H1 (cell line): ENCODE results near the gene GPR179. TPM values are rescaled to one million over a fixed set of nuclear protein-coding genes. Genes with fewer than 3 reads are reported as not detected.
A peak's percentile ranks its signal among the peaks of the same experiment; 100 is the strongest.

Source experiments
- CTCF ChIA-PET: fragments of 300-600 bp; sonication (Branson Sonifier 250); formaldehyde crosslinking; loops from one replicate; lab custom pipeline; 2021; ENCODE audit not compliant: partially characterized antibody; lab: Charles Lee
- POLR2A ChIA-PET: fragments of 300-600 bp; sonication (Branson Sonifier 250); formaldehyde crosslinking; loops from one replicate; lab custom pipeline; 2021; ENCODE audit warnings: inconsistent platforms; ENCODE audit not compliant: partially characterized antibody; lab: Charles Lee
- DNase-seq, 2 experiments: peaks; one replicate each; pipeline versions ENCODE4 v3.0.0 to v3.0.0-alpha.2; 2010 to 2022; ENCODE audit warnings: low spot score in 2 of 2, low read depth in 1 of 2, mixed read lengths in 1 of 2
- FAIRE-seq: peaks from 2 replicates; lab custom pipeline; 2011; peaks lifted over from hg19 to GRCh38; lab: Jason Lieb, UNC
- H2AFZ ChIP-seq: 2 replicates; pipeline ENCODE4 v1.8.1; 2012; ENCODE audit warnings: low read length, inconsistent platforms
- H2AK5ac ChIP-seq: 2 replicates; pipeline ENCODE4 v1.6.1; 2013; ENCODE audit warnings: low read depth, low read length
- H2BK120ac ChIP-seq: replicated peaks from 2 replicates; pipeline ENCODE3; 2013; ENCODE audit warnings: low read depth, low read length, inconsistent platforms
- H2BK12ac ChIP-seq: 2 replicates; pipeline ENCODE4 v1.6.1; 2013; ENCODE audit warnings: low read depth, low read length
- H2BK15ac ChIP-seq: 2 replicates; pipeline ENCODE4 v1.6.1; 2013; ENCODE audit warnings: low read length
- H2BK20ac ChIP-seq: 2 replicates; pipeline ENCODE4 v1.6.1; 2013; ENCODE audit warnings: low read length
- H2BK5ac ChIP-seq: 2 replicates; pipeline ENCODE4 v1.6.1; 2013; ENCODE audit warnings: low read depth, low read length
- H3K14ac ChIP-seq: 2 replicates; pipeline ENCODE4 v1.6.1; 2013; ENCODE audit warnings: inconsistent platforms; ENCODE audit not compliant: insufficient read length
- H3K18ac ChIP-seq: 2 replicates; pipeline ENCODE4 v1.6.1; 2013; ENCODE audit warnings: low read length; ENCODE audit errors: extremely low read depth
- H3K23ac ChIP-seq: 2 replicates; pipeline ENCODE4 v1.6.1; 2013; ENCODE audit warnings: inconsistent platforms; ENCODE audit not compliant: insufficient read length
- H3K23me2 ChIP-seq: 2 replicates; pipeline ENCODE4 v1.6.1; 2013; ENCODE audit warnings: low read depth, low read length
- H3K27ac ChIP-seq: 2 replicates; pipeline ENCODE4 v1.6.1; 2011; ENCODE audit warnings: low read depth, low read length, inconsistent platforms
- H3K27me3 ChIP-seq, 4 experiments: replicated peaks in 1 of 4; 1 replicate in 1 of 4; 2 replicates in 3 of 4; pipeline versions ENCODE4 v1.6.1 to v1.8.1; 2011 to 2013; ENCODE audit warnings: low read length in 3 of 4, mild to moderate bottlenecking in 3 of 4, inconsistent platforms in 2 of 4, mixed read lengths in 2 of 4, moderate library complexity in 1 of 4; ENCODE audit not compliant: control insufficient read depth in 3 of 4, insufficient read depth in 3 of 4; ENCODE audit errors: extremely low read depth in 1 of 4
- H3K36me3 ChIP-seq, 4 experiments: 2 replicates each; pipeline versions ENCODE4 v1.6.1 to v1.8.1; 2011 to 2013; ENCODE audit warnings: mild to moderate bottlenecking in 4 of 4, low read length in 3 of 4, moderate library complexity in 2 of 4, control low read depth in 1 of 4, inconsistent platforms in 1 of 4; ENCODE audit not compliant: insufficient read depth in 4 of 4, control insufficient read depth in 2 of 4
- H3K4ac ChIP-seq: replicated peaks from 2 replicates; pipeline ENCODE3; 2013; ENCODE audit warnings: low read length, low read depth, mixed read lengths, inconsistent platforms; ENCODE audit not compliant: insufficient read length
- H3K4me1 ChIP-seq, 4 experiments: replicated peaks in 1 of 4; 1 replicate in 1 of 4; 2 replicates in 3 of 4; pipeline versions ENCODE4 v1.6.1 to v1.8.1; 2011 to 2013; ENCODE audit warnings: low read length in 3 of 4, inconsistent platforms in 2 of 4, mixed read lengths in 1 of 4; ENCODE audit not compliant: insufficient read depth in 4 of 4, control insufficient read depth in 3 of 4
- H3K4me2 ChIP-seq, 2 experiments: 2 replicates each; pipeline versions ENCODE4 v1.6.1 to v1.8.1; 2011 to 2013; ENCODE audit warnings: low read depth in 2 of 2, low read length in 2 of 2, control low read depth in 1 of 2, inconsistent platforms in 1 of 2, mild to moderate bottlenecking in 1 of 2; ENCODE audit not compliant: insufficient read depth in 1 of 2
- H3K4me3 ChIP-seq, 4 experiments: fragments of 200-600, 300-600 bp in 1 of 4; sonication (generic), shearing (Covaris generic), sonication (Bioruptor Twin) in 1 of 4; 2 replicates each; pipeline versions ENCODE4 v1.5.1 to v1.8.1; 2011 to 2016; ENCODE audit warnings: low read length in 4 of 4, low read depth in 3 of 4, control low read depth in 2 of 4, inconsistent platforms in 2 of 4, mild to moderate bottlenecking in 2 of 4, mixed read lengths in 1 of 4, moderate library complexity in 1 of 4; ENCODE audit not compliant: insufficient read depth in 2 of 4; ENCODE audit errors: extremely low read depth in 1 of 4
- H3K56ac ChIP-seq: replicated peaks from 2 replicates; pipeline ENCODE3; 2013; ENCODE audit warnings: low read depth, mild to moderate bottlenecking, mixed read lengths, low read length, inconsistent platforms; ENCODE audit not compliant: insufficient read length
- H3K79me1 ChIP-seq: 2 replicates; pipeline ENCODE4 v1.6.1; 2013; ENCODE audit warnings: low read depth, low read length, control low read depth
- H3K79me2 ChIP-seq, 2 experiments: 2 replicates each; pipeline versions ENCODE4 v1.6.1 to v1.8.1; 2012 to 2013; ENCODE audit warnings: low read length in 2 of 2, mild to moderate bottlenecking in 2 of 2, inconsistent platforms in 1 of 2; ENCODE audit not compliant: insufficient read depth in 2 of 2, control insufficient read depth in 1 of 2
- H3K9ac ChIP-seq, 4 experiments: replicated peaks in 1 of 4; 1 replicate in 1 of 4; 2 replicates in 3 of 4; pipeline versions ENCODE4 v1.6.1 to v1.8.1; 2011 to 2013; ENCODE audit warnings: low read depth in 3 of 4, low read length in 3 of 4, control low read depth in 2 of 4, mild to moderate bottlenecking in 2 of 4, moderate library complexity in 2 of 4, inconsistent platforms in 1 of 4; ENCODE audit errors: extremely low read depth in 1 of 4
- H3K9me3 ChIP-seq, 2 experiments: 2 replicates each; pipeline versions ENCODE4 v1.6.1 to v1.8.1; 2012 to 2013; ENCODE audit warnings: mild to moderate bottlenecking in 2 of 2, moderate library complexity in 2 of 2, control low read depth in 1 of 2, inconsistent platforms in 1 of 2, low read depth in 1 of 2, low read length in 1 of 2, mixed read lengths in 1 of 2; ENCODE audit not compliant: insufficient read depth in 2 of 2
- H4K20me1 ChIP-seq, 2 experiments: replicated peaks in 1 of 2; 2 replicates each; pipeline versions ENCODE3 to v1.8.1; 2011 to 2013; ENCODE audit warnings: inconsistent platforms in 2 of 2, low read length in 2 of 2, mild to moderate bottlenecking in 1 of 2; ENCODE audit not compliant: insufficient read depth in 2 of 2, control insufficient read depth in 1 of 2
- H4K5ac ChIP-seq: 2 replicates; pipeline ENCODE4 v1.6.1; 2013; ENCODE audit warnings: low read length, low read depth, mixed read lengths, inconsistent platforms; ENCODE audit not compliant: insufficient read length
- H4K8ac ChIP-seq: 2 replicates; pipeline ENCODE4 v1.8.0; 2013; ENCODE audit warnings: mild to moderate bottlenecking, moderate library complexity, low read length, inconsistent platforms; ENCODE audit not compliant: insufficient read depth; ENCODE audit errors: extremely low read depth
- H4K91ac ChIP-seq: replicated peaks from 2 replicates; pipeline ENCODE3; 2013; ENCODE audit warnings: low read length, mixed read lengths, inconsistent platforms; ENCODE audit not compliant: insufficient read length
- SIN3A ChIP-seq, 2 experiments: IDR thresholded peaks in 1 of 2; conservative IDR thresholded peaks in 1 of 2; 2 replicates each; pipeline ENCODE4 v1.6.1; 2011 to 2012; ENCODE audit warnings: low read length in 2 of 2, improper control_type of control experiment in 1 of 2, low read depth in 1 of 2, mild to moderate bottlenecking in 1 of 2
- WGBS, 2 experiments: shearing (Covaris generic) in 1 of 2; methylation state at CpG; one replicate each; pipeline versions ENCODE4 v1.1.6 to v1.1.7; 2013 to 2015; ENCODE audit warnings: low lambda C conversion rate in 2 of 2, mixed read lengths in 2 of 2, inconsistent platforms in 1 of 2, low coverage in 1 of 2, missing lambda C conversion rate in 1 of 2; ENCODE audit not compliant: insufficient replicate concordance in 2 of 2, insufficient coverage in 1 of 2, insufficient read length in 1 of 2; ENCODE audit errors: extremely low coverage in 1 of 2, missing lambda C conversion rate in 1 of 2; 5-methylcytosine and 5-hydroxymethylcytosine counted together
- polyA plus RNA-seq, 7 experiments: library from polyadenylated mRNA; depleted of rRNA in 3 of 7; stranded (reverse) in 5 of 7; unstranded in 2 of 7; fragments of >200 nt in 5 of 7; fragments of 200-250 nt in 2 of 7; gene quantifications; 1 replicate in 5 of 7; 2 replicates in 1 of 7; 4 replicates in 1 of 7; pipeline versions ENCODE4 v1.2.1 to v1.2.3, GENCODE V29; 2011 to 2013; ENCODE audit warnings: missing spikeins in 2 of 7, mixed read lengths in 2 of 7
- total RNA-seq: library from RNA; stranded (reverse); fragmentation: NEBNext Ultra II Directional; extraction: Animal tissue kit (Norgen Biotek cat#: 25700); gene quantifications from 2 replicates; pipeline ENCODE4 v1.2.1, GENCODE V29; 2021
- TF ChIP-seq, protein P1 (sequence below), 3 experiments: IDR thresholded peaks; 1 replicate in 2 of 3; 2 replicates in 1 of 3; pipeline versions ENCODE4 v1.5.1 to v1.6.1; 2011; ENCODE audit warnings: low read length in 3 of 3, mild to moderate bottlenecking in 3 of 3, inconsistent platforms in 2 of 3, low read depth in 1 of 3, moderate library complexity in 1 of 3; ENCODE audit not compliant: insufficient read depth in 1 of 3; ENCODE audit errors: control extremely low read depth in 1 of 3

The GPR179 gene
- total and polyA plus RNA-seq, 2 of the 8 experiments (the other 6 are each of a cell fraction or from before 2014, with no cell fraction given): 0.02 to 0.07 TPM

DNA sequence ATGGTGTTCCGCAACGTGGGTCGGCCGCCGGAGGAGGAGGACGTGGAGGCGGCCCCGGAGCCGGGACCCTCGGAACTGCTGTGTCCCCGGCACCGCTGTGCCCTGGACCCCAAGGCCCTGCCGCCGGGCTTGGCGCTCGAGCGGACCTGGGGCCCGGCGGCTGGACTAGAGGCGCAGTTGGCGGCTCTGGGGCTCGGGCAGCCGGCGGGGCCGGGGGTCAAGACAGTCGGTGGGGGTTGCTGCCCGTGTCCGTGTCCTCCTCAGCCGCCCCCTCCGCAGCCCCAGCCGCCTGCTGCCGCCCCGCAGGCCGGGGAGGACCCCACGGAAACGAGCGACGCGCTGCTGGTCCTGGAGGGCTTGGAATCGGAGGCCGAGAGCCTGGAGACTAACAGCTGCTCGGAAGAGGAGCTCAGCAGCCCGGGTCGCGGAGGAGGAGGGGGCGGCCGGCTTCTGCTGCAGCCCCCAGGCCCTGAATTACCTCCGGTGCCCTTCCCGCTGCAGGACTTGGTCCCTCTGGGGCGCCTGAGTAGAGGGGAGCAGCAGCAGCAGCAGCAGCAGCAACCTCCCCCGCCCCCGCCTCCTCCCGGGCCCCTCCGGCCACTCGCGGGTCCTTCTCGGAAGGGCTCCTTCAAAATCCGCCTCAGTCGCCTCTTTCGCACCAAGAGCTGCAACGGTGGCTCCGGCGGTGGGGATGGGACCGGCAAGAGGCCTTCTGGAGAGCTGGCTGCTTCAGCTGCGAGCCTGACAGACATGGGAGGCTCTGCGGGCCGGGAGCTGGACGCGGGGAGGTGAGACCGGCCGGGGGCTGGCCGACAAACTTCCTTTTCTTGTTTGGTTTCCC, 8.7 kb upstream of the GPR179 start:
- no peak overlapping the region for H3K14ac ChIP-seq
- H4K8ac ChIP-seq: peak overlapping the region; percentile 70
- no peak overlapping the region for H3K27ac ChIP-seq
- H2BK12ac ChIP-seq: no peak overlapping the region
- H3K9ac ChIP-seq: peak overlapping the region; percentile 16 to 89 (median 27); a peak in 5 of 7 replicates
- H3K4me2 ChIP-seq: peak overlapping the region; percentile 73 to 95
- H3K27me3 ChIP-seq: no peaks in the 10 kb centered on the region; a peak in 1 of 7 replicates
- no peak overlapping the region for H2AK5ac ChIP-seq
- peaks cover 0 to 43% of the 10 kb centered on the region in 2 experiments; a peak in 3 of 4 replicates for H3K79me2 ChIP-seq
- peak in 1 of 2 experiments; percentile 57; a peak in 2 of 4 replicates for TF ChIP-seq SIN3A (conservative IDR thresholded peaks at IDR 0.05 in 1 of 2, IDR thresholded peaks at IDR 0.05 in 1 of 2; ENCODE audit: low read depth in 1 of 2, low read length in 2 of 2)
- TF ChIP-seq, protein P1, sequence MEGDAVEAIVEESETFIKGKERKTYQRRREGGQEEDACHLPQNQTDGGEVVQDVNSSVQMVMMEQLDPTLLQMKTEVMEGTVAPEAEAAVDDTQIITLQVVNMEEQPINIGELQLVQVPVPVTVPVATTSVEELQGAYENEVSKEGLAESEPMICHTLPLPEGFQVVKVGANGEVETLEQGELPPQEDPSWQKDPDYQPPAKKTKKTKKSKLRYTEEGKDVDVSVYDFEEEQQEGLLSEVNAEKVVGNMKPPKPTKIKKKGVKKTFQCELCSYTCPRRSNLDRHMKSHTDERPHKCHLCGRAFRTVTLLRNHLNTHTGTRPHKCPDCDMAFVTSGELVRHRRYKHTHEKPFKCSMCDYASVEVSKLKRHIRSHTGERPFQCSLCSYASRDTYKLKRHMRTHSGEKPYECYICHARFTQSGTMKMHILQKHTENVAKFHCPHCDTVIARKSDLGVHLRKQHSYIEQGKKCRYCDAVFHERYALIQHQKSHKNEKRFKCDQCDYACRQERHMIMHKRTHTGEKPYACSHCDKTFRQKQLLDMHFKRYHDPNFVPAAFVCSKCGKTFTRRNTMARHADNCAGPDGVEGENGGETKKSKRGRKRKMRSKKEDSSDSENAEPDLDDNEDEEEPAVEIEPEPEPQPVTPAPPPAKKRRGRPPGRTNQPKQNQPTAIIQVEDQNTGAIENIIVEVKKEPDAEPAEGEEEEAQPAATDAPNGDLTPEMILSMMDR (IDR thresholded peaks at IDR 0.05; ENCODE audit: control extremely low read depth in 1 of 3, insufficient read depth in 1 of 3, low read depth in 1 of 3, low read length in 3 of 3): no peak
- FAIRE-seq: no peak
- H3K36me3 ChIP-seq: no peaks in the 10 kb centered on the region; a peak in 1 of 8 replicates
- no peak overlapping the region for H4K91ac ChIP-seq
- peak overlapping the region; percentile 67 to 87 (median 74) for H3K4me3 ChIP-seq
- H4K20me1 ChIP-seq: peaks cover 8 to 15% of the 10 kb centered on the region in 2 experiments
- H3K23me2 ChIP-seq: peaks cover 13% of the 10 kb centered on the region
- H3K4me1 ChIP-seq: peaks cover 0 to 13% (median 4%) of the 10 kb centered on the region in 4 experiments; a peak in 5 of 7 replicates
- no peak overlapping the region for H3K23ac ChIP-seq
- no peaks in the 10 kb centered on the region for H3K9me3 ChIP-seq
- DNase-seq: peak in 1 of 2 experiments; percentile 66
- CTCF ChIA-PET: interaction anchor here (1.1 to 25.7 kb wide), 15 partner anchors 9 to 1864 kb away, joined by 3 to 400 read pairs (median 6); partner anchors contain the start of genes ARHGAP23 and GPR179
- H2AFZ ChIP-seq: no peak overlapping the region
- H2BK15ac ChIP-seq: no peak overlapping the region
- no peak overlapping the region for H2BK5ac ChIP-seq
- peak overlapping the region; percentile 74 for H3K18ac ChIP-seq
- no peak overlapping the region for H3K56ac ChIP-seq
- 6% methylated on average over 26 of the region's 72 CpGs; no CpG with 5 or more reads in 1 of the 2 experiments for WGBS, 2 experiments
- no peak overlapping the region for H2BK20ac ChIP-seq
- no peak overlapping the region for H3K4ac ChIP-seq
- POLR2A ChIA-PET: interaction anchor here (0.6 to 8.9 kb wide), 13 partner anchors 8 to 158 kb away, joined by 3 to 70 read pairs (median 3); partner anchors contain the start of gene GPR179
- no peak overlapping the region for H4K5ac ChIP-seq
- peaks cover 6% of the 10 kb centered on the region; the same call in 1 of the 2 replicates for H3K79me1 ChIP-seq
- H2BK120ac ChIP-seq: no peak overlapping the region
